Gastrocnemius medialis (tissue), 4 donors: ENCODE results near the gene MPC1. TPM values are rescaled to one million over a fixed set of nuclear protein-coding genes. Genes with fewer than 3 reads are reported as not detected.

Experiments
- ATAC-seq, 2 donors: fragments of 150-250 bp; one replicate each; pipeline ENCODE4 v1.9.1; 2016
- DNase-seq, 2 donors: peaks; one replicate each; pipeline ENCODE4 v3.0.0-alpha.2; 2019
- H3K27ac ChIP-seq, 4 donors: fragments of 200-600 bp; sonication (generic); 1 replicate in 1 of 4; 2 replicates in 3 of 4; pipeline ENCODE4 v1.5.1; 2016 to 2018; ENCODE audit warnings: mild to moderate bottlenecking in 2 of 4, moderate library complexity in 1 of 4
- H3K27me3 ChIP-seq, 3 donors: fragments of 200-600 bp; sonication (generic) in 2 of 3; 1 replicate in 1 of 3; 2 replicates in 2 of 3; pipeline versions ENCODE4 v1.5.1 to v1.6.0; 2016 to 2019; ENCODE audit warnings: mild to moderate bottlenecking in 1 of 3, moderate library complexity in 1 of 3
- H3K36me3 ChIP-seq, 2 donors: fragments of 200-600 bp; sonication (generic) in 1 of 2; one replicate each; pipeline ENCODE4 v1.5.1; 2017 to 2018
- H3K4me1 ChIP-seq, 2 donors: fragments of 200-600 bp; sonication (generic) in 1 of 2; one replicate each; pipeline ENCODE4 v1.5.1; 2016 to 2017; ENCODE audit warnings: mild to moderate bottlenecking in 2 of 2
- H3K4me3 ChIP-seq, 4 donors: fragments of 200-600 bp; sonication (generic) in 3 of 4; 1 replicate in 1 of 4; 2 replicates in 3 of 4; pipeline ENCODE4 v1.5.1; 2016 to 2019; ENCODE audit warnings: mild to moderate bottlenecking in 2 of 4
- H3K9me3 ChIP-seq, 3 donors: fragments of 200-600 bp; sonication (generic) in 2 of 3; 1 replicate in 1 of 3; 2 replicates in 2 of 3; pipeline ENCODE4 v1.5.1; 2016 to 2019
- POLR2A ChIP-seq, 2 donors: fragments of 450-650 bp; IDR thresholded peaks; one replicate each; pipeline ENCODE4 v1.6.1; 2017; ENCODE audit warnings: antibody characterized with exemption in 2 of 2, mild to moderate bottlenecking in 2 of 2, moderate library complexity in 2 of 2
- in situ Hi-C, 4 donors: fragments of 200-750 bp; cut with MboI; loops; one replicate each; pipeline versions ENCODE4 v1.15.0 to v1.8.0; 2017; ENCODE audit warnings: low sequenced_read_pairs in 4 of 4
- intact Hi-C: fragments of 100-400 bp; cut with DNase I; formaldehyde crosslinking; loops from one replicate; pipeline ENCODE4 v1.15.1; 2023; ENCODE audit warnings: low total_unique reads
- total RNA-seq, 4 donors: library from RNA; depleted of rRNA; stranded (reverse); fragments of >200 nt; gene quantifications; one replicate each; pipeline versions ENCODE4 v1.1.0 to v1.2.3, GENCODE V29; 2016
- TF ChIP-seq, protein P1 (sequence below), 5 experiments: fragments of 450-650 bp in 3 of 5; fragments of 200-600 bp in 2 of 5; sonication (generic) in 2 of 5; IDR thresholded peaks in 4 of 5; conservative IDR thresholded peaks in 1 of 5; 1 replicate in 4 of 5; 2 replicates in 1 of 5; pipeline ENCODE4 v1.5.1; 2016 to 2019; ENCODE audit warnings: antibody characterized with exemption in 5 of 5, mild to moderate bottlenecking in 3 of 5, moderate library complexity in 3 of 5

MPC1 gene
- total RNA-seq, 4 donors from 2014 or later = 75.0 to 127 (median 97.4) TPM

DNA sequence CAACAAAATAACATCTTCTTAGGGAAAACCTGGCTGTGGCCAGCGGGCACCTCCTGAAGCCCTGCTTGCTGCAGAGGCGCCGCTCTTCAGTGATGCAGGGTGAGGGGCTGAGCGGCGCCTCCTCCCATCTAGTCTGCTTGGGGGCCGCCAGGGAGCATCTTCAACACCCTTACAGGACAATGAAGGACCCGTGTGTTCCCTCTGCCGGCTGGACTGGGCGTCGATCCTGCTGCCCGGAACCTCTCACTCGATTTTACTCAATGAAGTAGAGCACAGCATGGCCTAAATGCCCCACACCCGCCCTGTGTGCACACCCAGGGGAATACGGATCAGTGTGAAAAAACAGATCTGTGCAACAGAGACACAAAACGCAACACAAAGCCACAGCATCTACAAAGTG is 28.5 kb upstream of the MPC1 start:
- Histone ChIP-seq H3K9me3 (no peaks in the 10 kb centered on the region), H3K4me1 (no peaks in the 10 kb centered on the region), H3K27ac (no peak overlapping the region), H3K27me3 (no peaks in the 10 kb centered on the region), H3K36me3 (peaks cover 0 to 28% of the 10 kb centered on the region in 2 donors), H3K4me3 (no peak overlapping the region)
- TF ChIP-seq, protein P1, sequence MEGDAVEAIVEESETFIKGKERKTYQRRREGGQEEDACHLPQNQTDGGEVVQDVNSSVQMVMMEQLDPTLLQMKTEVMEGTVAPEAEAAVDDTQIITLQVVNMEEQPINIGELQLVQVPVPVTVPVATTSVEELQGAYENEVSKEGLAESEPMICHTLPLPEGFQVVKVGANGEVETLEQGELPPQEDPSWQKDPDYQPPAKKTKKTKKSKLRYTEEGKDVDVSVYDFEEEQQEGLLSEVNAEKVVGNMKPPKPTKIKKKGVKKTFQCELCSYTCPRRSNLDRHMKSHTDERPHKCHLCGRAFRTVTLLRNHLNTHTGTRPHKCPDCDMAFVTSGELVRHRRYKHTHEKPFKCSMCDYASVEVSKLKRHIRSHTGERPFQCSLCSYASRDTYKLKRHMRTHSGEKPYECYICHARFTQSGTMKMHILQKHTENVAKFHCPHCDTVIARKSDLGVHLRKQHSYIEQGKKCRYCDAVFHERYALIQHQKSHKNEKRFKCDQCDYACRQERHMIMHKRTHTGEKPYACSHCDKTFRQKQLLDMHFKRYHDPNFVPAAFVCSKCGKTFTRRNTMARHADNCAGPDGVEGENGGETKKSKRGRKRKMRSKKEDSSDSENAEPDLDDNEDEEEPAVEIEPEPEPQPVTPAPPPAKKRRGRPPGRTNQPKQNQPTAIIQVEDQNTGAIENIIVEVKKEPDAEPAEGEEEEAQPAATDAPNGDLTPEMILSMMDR (IDR thresholded peaks at IDR 0.05 in 4 of 5, conservative IDR thresholded peaks at IDR 0.05 in 1 of 5) = no peak
- no peak for TF ChIP-seq POLR2A (IDR thresholded peaks at IDR 0.05)
- ATAC-seq (no peak), DNase-seq (no peak)
- in situ Hi-C loops = no loop called here
- intact Hi-C loops = no loop called here

DNA sequence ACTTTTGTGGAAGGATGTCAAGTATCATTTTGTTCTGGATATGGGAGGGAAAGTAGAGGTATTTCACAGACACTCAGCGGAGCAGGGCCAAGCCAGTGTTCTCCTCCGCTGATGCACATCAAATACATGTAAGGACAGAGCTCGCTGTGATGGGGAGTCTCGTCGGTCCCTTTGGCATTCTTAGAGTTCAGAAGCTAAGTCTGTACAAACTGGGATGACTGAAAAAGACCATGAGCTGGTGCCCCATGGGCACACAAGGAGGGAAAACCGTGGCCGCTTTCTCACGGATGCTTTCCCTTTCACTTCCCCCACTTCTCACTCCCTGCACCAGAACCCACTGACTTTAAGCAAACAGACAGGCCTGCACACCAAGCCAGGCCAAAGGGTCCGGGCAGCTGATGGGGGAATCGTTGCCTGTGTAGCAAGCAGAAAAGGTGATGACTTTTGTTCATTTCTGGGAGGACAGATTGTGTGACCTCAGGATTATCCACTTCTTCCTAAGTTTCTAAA is 27.7 kb upstream of the MPC1 start:
- intact Hi-C loops (no loop called here), in situ Hi-C loops (no loop called here)
- no peaks in the 10 kb centered on the region for H3K27me3 ChIP-seq
- H3K36me3 ChIP-seq = peaks cover 0 to 28% of the 10 kb centered on the region in 2 donors
- no peak overlapping the region for H3K4me3 ChIP-seq
- TF ChIP-seq POLR2A (IDR thresholded peaks at IDR 0.05) = no peak
- TF ChIP-seq, protein P1 (IDR thresholded peaks at IDR 0.05 in 4 of 5, conservative IDR thresholded peaks at IDR 0.05 in 1 of 5) = no peak
- no peak for ATAC-seq
- H3K27ac ChIP-seq = no peak overlapping the region
- no peaks in the 10 kb centered on the region for H3K9me3 ChIP-seq
- no peaks in the 10 kb centered on the region for H3K4me1 ChIP-seq
- no peak for DNase-seq

GRCh38 chr6:166408936-166409755 is 26.4 kb upstream of the MPC1 start:
- Histone ChIP-seq H3K36me3 (peaks cover 0 to 20% of the 10 kb centered on the region in 2 donors), H3K27ac (no peak overlapping the region), H3K9me3 (no peaks in the 10 kb centered on the region), H3K4me3 (no peak overlapping the region), H3K4me1 (no peaks in the 10 kb centered on the region), H3K27me3 (no peaks in the 10 kb centered on the region)
- DNase-seq (no peak), ATAC-seq (no peak)
- no peak for TF ChIP-seq POLR2A (IDR thresholded peaks at IDR 0.05)
- in situ Hi-C loops = loop anchor here in 1 of 4 donors (10.0 kb wide), 1 partner anchor 134 kb away; no protein-coding TSS in a partner anchor
- intact Hi-C loops = no loop called here

- Histone ChIP-seq H3K9me3 (no peaks in the 10 kb centered on the region), H3K4me3 (no peak overlapping the region), H3K36me3 (no peaks in the 10 kb centered on the region), H3K4me1 (no peaks in the 10 kb centered on the region), H3K27ac (no peak overlapping the region), H3K27me3 (peaks cover 0 to 4% (median 0%) of the 10 kb centered on the region in 3 donors)
- in situ Hi-C loops = loop anchor here in 1 of 4 donors (10.0 kb wide), 1 partner anchor 131 kb away; no protein-coding TSS in a partner anchor
- no peak for DNase-seq
- intact Hi-C loops = no loop called here
- TF ChIP-seq, protein P1 (IDR thresholded peaks at IDR 0.05 in 4 of 5, conservative IDR thresholded peaks at IDR 0.05 in 1 of 5) = no peak
- no peak for TF ChIP-seq POLR2A (IDR thresholded peaks at IDR 0.05)
- ATAC-seq = no peak
Observed at GRCh38 chr6:166406197-166406596, 23.5 kb upstream of the MPC1 start.

DNA sequence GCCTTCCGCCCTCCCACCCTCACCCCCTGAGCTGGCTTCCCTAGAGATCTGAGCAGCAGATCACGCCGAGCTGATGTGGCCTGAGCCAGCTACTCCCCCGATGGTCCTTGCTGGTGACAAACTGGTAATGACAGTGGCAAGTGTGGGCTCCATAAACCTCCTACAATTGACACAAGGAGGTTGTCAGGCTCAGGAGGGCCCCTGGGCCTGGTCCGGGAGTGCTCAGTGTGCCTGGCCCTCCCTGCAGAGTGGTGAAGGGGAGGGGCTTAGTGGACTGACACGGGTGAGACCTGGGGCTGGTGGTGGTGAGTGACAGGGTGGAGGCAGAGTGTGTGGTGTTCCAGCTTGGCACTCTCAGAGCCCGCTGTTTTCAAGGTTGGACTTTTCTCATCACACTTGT is 22.6 kb upstream of the MPC1 start:
- Histone ChIP-seq H3K36me3 (no peaks in the 10 kb centered on the region), H3K27ac (no peak overlapping the region), H3K4me1 (no peaks in the 10 kb centered on the region), H3K4me3 (no peak overlapping the region), H3K9me3 (no peaks in the 10 kb centered on the region), H3K27me3 (peaks cover 0 to 4% (median 0%) of the 10 kb centered on the region in 3 donors)
- DNase-seq (no peak), ATAC-seq (no peak)
- intact Hi-C loops = no loop called here
- in situ Hi-C loops = loop anchor here in 1 of 4 donors (10.0 kb wide), 1 partner anchor 131 kb away; no protein-coding TSS in a partner anchor
- TF ChIP-seq, protein P1 (IDR thresholded peaks at IDR 0.05 in 4 of 5, conservative IDR thresholded peaks at IDR 0.05 in 1 of 5) = no peak
- TF ChIP-seq POLR2A (IDR thresholded peaks at IDR 0.05) = no peak
